Activated T-cell treated with anti-CD3 and anti-CD28 coated beads for 48 hours (primary cell): ENCODE data around the gene ZEB1.
"Not testable (repeated sequence)": the region's sequence is repeated elsewhere in the genome, so short reads cannot be mapped to it uniquely, and the experiment has no call there.

Source experiments
- DNase-seq: peaks from one replicate; pipeline ENCODE4 v3.0.0-alpha.2; 2020; ENCODE audit warnings: low read depth

ZEB1 gene

DNA sequence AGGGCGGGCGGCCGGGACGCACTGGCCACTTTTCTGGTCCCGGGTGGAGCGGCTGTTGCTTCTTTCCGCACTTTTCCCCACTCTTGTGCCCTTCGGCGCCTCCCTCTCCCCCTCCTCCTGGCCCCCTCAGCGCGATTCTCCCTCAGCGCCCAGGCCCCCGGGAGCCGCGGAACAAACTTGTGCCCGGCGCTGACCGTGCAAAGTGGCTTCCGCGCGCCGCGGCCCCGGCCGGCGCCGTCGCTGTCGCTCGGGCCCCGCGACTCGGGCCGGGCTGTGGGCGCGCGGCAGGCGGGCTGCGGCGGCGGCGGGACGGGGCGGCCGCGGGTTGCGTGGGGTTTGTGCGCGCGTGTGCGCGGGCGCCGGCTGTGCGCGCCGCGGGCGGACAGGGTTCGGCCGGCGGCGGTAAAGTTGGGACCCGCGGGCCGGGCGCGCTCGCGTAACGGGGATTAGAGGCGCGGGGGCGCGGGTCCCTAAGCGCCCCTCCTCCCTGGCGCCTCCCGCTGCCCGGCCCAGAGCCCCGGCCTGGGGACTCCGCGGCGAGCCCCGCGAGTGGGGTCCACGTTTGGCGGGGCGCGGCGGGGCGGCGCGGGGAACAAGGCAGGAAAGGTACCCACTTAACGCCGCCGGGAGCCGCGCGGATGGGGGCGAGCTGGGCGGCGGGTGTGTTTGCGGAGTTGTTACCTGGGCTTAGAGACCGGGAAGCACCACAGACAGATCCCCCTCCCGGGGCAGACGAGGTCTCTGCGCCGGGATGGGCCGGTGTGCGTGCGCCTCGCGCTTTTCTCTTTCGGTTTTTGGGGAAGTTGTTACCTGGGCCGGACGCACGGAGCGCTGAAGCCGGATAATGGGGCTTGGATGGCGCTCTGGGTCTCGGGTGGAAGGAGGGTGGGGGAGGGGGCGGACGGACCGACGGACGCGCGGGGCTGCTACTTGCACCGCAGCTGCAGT, 860 bp downstream of the ZEB1 start:
- DNase-seq, result peak; percentile 42

DNA sequence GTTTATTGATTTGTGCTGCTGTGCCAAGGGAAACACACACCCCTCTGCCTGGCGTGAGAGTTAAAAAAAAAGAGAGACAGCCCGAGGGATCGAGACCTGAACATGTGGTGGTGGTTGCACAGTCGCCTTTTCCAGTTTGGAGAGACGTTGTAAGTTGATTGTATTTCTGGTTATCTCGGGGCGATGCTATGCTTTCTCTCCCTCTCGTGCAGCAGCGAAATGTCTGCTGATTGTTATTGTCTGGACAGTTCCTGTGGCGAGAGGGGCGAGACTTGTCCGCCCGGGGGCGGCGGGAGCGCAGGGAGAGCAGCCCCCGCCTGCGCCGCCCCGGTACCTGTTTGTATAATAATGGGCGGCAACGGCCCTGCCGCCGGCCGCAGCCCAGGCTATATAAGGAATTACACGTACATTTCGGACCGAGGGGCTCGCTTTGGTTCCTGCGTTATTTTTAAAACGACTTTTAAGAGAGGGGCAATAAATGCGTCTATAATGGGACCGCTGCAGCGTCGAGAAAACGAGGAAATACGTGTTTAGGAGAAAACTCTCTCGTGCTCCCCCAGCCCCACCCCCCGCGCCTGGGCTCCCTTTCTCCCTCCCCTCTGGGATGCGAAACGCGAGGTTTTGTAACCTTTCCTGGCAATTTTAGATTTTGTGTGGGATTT, 1.7 kb downstream of the ZEB1 start:
- peak; percentile 11 for DNase-seq

DNA sequence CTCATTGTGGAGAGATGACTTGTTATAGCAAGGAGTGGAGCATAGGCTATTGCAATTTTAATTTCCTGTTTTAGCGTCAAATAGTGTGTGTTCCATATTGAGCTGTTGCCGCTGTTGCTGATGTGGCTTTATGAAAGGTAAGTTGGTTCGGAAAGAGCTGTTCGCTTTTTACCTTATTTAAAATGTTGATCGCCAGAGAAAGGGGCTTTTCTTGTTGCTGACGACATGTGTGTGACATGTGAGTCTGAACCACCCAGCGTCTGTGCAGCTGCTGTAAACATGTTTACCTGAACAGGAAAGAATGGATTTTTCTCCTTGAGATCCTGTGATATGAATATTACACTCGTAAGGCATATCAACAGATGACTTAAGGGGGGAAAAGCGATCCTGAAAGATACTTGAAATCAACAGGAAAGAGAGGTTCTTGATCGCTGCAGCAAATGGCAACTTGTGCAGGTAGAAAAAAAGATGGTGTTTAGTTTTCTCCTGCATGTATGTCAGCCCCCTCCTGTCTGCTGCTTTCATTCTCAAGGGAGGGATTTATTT, 2.5 kb downstream of the ZEB1 start:
- DNase-seq, result no peak

DNA sequence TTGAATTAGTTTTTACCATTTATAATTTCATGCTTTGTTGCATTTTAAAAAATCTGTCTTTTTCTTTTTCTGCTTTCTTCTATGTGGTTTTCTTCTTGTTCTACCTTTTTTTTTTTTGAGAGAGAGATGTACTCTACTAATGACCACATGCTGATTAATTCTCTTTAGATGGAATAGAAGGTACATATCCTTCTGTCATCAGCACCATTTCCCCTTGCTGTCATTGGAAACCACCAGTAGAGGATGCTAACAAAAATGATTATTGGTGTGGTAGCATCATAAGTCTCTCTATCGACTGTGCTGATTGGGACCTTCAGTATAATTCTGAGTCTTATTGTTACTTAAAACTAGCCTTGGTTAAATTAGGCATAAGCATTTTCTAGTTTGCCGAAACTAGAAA, 3.6 kb downstream of the ZEB1 start:
- no peak for DNase-seq

DNA sequence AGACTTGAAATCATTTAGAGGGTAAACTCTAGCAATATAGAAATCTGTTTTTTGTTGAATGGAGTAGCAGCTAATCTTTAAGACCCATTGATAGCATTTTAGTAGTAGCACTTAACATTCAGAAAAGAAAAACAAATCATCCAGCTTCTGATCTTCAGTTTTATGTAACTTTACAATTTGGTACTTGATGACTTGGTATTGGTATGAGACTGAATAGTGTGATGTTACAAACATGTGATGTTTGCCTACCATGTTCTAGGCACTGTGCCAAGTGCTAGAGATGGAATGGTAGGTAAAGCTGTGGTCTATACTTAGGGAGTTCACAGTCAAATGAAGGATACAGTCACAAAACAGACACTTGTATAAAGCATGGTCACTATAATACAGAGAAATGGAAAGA, 21.3 kb downstream of the ZEB1 start:
- no peak for DNase-seq

DNA sequence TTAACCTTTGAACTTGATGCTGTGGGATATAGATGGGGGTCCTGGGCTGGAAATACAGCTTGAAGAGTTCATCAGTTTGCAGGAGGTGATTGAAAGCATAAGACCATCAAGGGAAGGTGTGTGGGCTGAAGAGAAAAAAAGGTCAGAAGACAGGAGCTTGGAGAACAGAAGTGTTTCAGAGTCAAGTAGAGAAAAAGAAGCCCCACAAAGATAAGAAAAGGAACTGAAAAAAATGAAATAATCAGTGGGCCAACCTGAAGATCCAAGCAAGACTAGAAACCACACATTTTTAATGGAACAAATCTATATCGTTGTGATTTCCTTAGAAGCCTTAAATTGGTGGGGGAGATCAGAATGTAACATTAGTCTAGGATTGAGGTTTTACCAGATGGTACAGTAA, 22.5 kb downstream of the ZEB1 start:
- DNase-seq, result no peak

DNA sequence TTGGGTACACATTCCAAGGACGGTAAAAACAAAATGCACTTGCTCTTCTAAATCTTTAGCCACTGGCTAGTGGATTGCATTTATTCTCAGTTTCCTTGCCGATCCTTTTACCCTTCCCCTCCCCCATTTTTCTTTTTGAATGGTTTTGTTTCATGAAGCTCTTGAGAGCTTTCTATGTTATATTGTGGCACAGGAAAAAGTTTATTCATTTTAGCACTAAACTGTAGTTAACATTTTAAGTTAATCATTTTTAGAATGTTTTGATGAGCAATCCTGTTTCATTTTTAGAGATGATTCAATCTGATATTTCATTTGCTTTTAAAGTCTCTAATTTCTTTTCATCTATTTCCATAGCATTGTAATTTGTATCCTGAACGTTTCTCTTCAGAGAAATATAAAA, 24.0 kb downstream of the ZEB1 start:
- DNase-seq, result no peak

DNA sequence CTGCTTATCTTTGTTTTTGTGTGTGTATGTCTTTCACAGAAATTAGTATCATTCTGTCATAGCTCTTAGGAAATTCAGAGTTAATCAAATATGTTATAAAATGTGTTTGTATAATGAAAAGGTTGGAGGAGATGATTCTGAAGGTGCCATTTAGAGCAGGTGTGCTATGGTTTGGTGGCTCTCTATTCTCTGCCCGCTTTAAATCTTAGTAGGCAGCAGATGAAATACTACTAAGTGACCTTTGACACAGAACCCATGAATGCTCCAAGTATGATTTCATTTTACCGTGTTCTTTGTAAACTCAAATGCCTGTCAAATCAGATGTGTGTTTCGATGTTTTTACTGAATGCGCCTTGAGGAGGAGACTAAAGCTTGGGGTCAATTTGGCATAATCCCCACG, 24.5 kb downstream of the ZEB1 start:
- no peak for DNase-seq

DNA sequence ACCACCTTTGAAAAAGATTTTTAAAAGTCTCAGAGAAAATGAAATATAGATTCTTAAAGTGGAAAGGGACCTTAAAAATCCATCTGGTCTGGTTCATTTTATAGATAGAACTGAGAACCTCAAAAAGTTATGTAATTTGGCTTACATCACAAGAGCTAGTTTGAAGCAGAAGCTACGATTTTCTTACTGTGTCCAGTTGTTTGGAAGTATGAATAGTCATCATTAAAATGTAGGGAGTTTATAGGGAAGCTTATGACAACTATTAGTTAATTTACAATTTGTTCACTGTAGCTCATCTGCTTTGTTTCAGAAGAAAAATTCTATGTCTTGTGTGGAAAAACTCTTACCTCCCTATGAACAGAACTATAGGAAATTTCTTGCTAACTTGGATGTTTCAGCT, 26.9 kb downstream of the ZEB1 start:
- DNase-seq, result no peak

DNA sequence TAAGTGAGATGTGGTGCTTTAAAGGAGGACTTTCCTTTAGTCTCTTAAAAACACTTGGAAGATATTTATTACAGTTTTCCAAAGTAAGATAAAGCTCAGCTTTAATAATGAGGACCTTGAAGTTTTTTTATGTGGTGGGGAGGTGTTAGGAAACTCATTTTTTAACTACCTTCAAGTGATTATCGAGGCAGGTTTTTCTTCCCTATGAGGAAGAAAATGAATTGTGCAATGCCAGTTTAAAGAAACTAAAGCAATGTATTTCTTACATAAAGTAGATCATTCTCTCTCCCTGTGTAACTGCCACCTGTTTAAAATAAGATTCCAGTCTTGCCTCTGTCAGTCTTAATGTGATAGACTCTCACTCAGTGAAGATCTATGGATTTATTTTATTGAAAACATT, 27.9 kb downstream of the ZEB1 start:
- DNase-seq, result no peak

DNA sequence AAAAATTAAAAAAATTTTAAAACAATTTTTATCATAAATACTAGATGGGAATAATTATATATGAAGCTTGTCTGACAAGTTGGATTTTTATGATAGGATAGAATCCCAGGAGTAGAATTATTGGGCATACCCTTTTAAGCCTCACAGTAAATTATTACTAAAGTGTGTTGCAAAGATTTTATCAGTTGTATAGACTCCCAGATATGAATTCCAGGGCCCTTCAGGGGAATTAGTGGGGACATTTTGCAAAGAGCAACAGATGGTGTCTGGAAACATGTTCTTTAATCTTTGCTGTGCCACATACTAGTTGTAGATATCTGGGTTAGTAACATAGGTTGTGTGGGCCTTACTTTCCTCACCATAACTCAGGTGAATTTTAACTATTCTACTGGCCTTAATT, 28.7 kb downstream of the ZEB1 start:
- no peak for DNase-seq

DNA sequence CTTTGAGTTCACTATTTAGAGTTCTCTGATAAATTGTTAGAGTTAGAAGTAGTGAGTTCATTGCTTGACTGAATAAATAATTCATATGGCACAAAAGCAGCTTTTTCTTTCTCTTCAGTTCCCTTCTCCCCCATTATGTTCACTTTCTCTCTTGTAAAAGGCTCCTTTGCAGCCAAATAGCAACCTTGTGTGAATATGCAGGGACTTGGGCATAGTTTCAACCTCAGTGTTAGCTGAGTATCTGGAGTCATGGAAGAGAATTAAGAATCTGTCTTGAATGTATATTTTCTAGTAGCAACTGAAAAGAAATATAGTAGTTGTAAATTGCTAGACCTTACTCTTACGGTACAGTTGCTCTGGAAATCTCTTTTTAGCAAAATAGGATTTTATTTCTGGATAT, 31.9 kb downstream of the ZEB1 start:
- no peak for DNase-seq

DNA sequence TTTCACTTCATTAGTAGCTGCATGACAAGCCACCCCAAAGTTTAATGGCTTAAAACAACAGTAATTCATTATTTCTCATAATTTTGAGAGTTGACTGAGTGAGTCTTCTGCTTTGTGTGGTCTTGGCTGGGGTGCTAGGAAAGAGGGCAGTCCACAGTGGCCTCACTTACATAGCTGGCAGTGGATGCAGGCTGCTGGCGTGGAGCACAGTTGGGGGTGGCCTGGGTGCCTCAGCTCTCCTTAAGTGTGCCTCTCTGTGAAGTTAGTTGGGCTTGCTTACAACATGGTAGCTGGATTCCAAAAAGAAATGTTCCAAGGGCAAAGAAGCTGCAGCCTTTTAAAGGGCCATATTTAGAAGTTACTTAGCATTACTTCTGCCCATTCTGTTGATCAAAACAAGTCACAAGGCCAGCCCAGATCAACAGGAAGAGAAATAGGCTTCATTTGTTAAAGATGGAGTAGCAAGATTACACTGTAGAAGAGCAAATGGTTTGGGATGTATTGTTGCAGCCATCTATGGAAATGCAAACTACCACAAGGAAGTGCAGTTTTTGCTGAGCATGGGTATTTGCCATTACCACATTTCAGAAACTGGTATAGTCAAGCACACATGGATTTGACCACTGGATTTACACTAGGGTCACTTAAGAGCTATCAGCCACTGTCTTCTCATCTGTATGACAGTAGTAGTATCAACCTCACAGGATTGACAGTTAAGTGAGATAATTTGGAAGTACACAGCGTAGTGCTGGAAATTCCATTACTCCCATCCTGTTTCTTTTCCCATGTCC, 33.6 kb downstream of the ZEB1 start:
- no peak for DNase-seq

DNA sequence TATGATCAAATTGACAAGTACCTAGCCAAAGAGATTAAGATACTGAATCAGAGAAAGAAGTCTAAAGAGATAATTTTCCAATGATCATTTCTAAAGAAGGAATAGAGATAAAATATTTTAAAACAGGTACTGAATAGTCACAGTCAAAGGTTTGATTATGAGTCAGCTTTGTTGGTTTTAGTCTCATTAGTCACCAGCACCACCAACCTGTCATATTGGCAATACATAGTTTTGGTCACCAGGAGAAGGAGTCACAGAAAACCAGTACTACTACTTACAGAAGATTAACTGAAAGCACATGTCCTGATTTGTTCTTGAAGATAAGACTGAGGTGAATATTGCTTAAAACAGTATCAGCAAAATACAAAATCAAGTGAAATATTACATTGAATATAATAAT, 34.6 kb downstream of the ZEB1 start:
- no peak for DNase-seq

DNA sequence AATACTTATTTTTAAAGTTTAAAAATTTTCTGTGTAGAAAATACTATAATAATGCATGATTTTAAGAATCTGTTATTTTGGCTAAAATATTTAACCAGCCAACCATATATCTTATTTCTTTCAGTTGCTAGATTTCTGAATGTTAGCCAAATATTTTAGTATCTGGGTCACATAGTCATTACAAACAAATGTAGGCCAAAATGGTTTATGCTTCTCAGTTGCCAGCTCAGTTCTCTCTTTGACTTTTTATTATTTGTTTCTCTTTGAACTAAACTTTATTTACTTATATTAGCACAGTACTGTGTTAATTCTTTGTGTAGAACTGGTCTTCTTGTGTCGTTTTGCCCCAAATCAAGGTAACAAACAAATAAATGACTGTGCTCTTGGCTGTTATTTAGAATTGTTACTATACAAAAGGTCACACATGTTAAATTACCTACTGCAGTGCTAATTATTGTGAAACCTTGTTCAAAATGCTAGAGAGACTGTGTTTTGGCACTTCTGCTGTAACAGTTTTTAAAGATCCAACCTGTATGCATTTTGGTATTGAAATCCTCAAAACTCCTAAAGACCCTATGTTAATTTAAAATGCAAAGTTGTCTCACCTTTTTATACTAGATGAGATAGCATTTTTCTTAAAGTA, 39.8 kb downstream of the ZEB1 start:
- DNase-seq, result no peak

DNA sequence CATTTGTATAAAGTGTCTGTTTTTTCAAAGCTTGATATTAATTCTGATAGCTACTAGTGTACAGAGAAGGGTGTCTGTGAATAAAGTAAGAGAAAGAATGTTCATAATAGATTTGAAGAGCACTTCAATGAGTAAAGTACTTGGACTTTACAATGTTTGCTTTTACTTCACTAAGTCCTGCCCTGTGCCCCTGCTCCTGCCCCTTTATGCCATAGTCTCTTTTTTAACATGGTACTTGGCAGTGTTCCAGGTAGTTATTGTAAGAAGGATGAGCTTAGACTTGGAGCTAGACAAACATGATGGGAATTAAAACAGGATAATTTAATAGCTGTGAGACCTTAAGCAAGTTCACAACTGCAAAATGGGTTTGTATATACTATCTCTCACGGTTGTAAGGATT, 41.0 kb downstream of the ZEB1 start:
- DNase-seq, result no peak

DNA sequence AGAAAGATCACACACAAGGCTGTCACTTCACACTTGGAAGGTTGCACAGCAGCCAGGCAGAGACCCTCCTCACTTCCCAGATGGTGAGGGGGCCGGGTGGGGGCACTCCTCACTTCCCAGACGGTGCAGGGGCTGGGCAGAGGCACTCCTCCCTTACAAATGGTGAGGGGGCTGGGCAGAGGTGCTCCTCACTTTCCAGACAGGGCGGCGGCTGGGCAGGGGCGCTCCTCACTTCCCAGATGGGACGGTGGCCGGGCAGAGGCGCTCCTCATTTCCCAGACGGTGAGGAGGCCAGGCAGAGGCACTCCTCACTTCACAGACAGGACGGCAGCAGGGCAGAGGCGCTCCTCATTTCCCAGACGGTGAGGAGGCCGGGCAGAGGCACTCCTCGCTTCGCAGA, 42.5 kb downstream of the ZEB1 start:
- not testable (repeated sequence) for DNase-seq

DNA sequence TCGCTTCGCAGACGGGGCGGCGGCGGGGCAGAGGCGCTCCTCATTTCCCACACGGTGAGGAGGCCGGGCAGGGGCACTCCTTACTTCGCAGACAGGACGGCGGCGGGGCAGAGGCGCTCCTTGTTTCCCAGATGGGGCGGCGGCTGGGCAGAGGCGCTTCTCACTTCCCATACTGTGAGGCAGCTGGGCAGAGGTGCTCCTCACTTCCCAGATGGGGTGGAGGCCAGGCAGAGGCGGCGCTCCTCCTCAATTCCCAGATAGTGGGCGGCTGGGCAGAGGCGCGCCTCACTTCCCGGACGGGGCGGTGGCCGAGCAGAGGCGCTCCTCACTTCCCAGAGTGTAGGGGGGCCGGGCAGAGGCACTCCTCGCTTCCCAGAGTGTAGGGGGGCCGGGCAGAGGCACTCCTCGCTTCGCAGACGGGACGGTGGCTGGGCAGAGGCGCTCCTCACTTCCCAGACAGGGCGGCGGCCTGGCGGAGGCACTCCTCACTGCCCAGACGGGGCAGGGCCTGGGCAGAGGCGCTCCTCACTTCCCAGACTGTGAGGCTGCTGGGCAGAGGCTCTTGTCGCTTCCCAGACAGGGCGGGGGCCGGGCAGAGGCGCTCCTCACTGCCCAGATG, 43.1 kb downstream of the ZEB1 start:
- DNase-seq, result no peak

DNA sequence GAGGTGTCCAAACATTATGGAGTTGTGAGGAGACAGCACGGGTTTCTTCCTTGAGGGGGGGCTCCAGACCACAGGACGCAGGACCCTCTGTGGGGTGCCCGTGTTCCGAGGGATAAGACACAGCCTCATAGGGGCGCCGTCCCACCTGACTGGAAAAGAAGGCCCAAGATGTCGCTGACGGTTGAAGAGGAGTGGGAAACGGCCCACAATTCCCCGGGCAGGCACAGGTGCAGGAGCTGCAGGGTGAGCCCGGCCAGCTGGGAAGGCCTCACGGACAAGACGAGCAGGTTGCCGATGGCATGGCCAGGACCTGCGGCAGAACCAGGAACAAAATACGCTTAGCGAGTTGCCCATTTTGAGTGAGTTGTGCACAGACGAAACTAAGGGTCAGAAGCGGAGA, 44.7 kb downstream of the ZEB1 start:
- DNase-seq, result not testable (repeated sequence)

DNA sequence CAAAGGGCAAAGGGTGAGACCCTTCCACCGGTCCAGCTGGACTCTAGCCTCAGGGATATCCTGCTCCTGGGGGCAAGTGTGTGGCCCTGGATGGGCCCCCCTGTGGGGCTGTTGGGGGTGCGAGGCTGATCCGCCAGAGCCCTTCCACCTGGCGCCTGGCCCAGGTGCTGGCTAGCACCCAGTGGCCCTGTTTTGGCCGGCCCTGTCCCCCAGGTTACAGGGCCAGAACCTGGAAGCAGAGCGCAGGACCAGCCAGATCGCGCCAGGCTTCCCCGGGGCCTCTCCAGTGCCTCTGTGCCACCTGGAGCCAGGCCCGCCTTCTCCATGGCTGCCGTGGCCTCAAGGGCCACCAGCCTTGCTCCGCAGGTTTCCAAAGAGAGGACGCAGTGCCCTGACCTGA, 45.2 kb downstream of the ZEB1 start:
- DNase-seq, result not testable (repeated sequence)

DNA sequence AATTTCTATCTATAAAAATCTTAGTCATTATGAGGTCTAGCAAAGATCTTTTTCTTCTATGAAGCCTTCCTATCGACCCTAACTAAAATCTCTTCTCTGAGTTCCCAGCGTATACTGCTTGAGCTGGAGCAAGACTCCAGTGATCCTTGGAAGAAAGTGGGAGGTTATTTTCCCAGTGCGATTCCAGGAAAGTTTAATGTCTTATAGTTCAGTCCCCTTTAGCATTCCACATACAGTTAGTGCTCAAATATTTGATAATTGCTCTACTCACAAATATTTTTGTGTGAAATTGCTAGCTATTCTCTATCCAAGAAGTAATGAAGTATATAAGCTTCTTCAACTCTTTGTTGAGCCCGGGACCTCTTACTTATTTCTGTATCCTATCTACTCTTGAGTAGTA, 47.7 kb downstream of the ZEB1 start:
- DNase-seq, result no peak

DNA sequence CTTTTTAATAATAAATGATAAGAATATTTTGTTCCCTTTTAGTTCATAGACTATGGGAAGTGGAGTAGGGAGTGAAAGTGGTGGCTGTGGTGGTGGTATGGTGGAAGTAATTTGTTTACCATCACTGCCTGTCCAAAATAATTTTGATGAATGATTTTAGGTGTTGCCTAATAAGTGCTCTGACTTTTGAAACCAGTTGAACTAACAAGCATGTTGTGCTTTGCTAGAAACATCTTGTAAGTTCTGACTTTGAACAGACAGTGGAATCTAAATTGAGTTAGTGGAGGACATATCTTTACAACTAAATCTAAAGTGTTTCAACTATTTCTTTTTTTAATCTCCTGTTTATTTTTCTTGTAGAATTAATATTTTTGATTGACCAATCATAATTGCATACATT, 49.7 kb downstream of the ZEB1 start:
- no peak for DNase-seq
